HG02759 (cell line): Measurements from ENCODE around the gene TMA7.

Experiments
- ATAC-seq: cut with Tn5 transposase; IDR thresholded peaks from one replicate; pipeline ENCODE4 v1.9.1; 2021; ENCODE audit warnings: mild to moderate bottlenecking, moderate library complexity; ENCODE audit not compliant: unreplicated experiment

Gene TMA7

DNA sequence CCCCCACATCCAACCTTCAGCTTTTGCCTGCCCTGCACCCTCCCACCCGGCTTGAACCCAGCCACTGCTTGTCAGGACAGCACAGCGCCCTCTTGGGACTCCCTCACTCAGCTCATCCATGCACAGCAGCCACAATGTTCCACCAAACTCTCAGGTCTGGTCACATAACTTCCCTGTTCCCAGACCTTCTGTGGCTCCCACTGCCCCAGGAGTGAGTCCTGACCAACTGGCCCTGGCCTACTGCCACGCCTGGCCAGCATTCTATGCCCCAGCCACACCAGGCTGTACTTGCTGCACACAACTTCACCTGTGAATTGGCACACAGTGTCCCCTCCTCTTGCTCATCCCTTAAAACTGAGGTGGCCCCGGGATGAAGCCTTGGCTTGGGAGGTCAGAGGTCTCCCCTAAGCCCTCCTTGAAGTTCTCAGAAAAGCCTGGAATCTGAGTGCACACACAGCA, 31.2 kb upstream of the TMA7 start:
- no peak for ATAC-seq

DNA sequence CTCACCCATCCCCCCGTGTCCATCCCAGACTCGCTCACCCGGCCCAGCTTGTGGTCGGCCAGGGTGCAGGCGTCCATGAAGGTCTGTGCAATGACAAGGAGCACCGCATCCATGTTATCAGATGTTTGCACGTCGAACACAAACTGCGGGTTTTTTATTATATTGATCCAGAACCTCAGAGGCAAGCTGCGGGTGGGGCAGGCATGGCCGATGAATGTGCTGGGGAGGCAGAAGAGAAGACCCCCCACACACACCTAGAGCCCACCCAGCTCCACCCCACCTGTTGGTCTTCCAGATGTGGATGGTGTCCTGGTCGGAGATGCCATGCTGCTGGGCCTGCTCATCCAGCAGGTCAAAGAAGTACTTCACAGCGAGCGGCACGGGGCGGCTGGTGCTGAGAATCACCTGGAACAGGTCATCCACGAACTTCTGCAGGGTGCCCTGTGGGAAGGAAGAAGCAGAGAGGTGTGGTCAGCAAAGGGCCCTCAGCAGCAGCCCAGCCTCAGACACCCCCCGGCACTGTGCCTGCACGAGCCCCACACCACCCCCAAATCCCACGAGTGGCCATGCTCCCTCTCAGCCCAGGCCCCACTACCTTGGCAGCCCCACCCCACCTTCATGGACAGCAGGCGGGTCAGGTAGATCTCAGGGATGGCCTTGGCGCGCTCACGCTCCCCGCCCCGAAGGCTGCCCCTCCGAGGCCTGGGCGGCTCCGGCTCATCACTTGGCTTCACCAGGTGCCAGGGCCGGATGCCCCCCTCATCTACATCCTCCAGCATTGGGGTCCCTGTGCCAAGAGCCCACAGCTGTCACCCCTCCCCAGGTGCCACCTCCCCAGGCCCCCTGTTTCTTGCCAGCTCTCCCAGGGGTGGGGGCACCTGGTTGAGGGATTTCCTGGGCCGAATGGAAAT, 30.5 kb upstream of the TMA7 start:
- ATAC-seq: no peak

DNA sequence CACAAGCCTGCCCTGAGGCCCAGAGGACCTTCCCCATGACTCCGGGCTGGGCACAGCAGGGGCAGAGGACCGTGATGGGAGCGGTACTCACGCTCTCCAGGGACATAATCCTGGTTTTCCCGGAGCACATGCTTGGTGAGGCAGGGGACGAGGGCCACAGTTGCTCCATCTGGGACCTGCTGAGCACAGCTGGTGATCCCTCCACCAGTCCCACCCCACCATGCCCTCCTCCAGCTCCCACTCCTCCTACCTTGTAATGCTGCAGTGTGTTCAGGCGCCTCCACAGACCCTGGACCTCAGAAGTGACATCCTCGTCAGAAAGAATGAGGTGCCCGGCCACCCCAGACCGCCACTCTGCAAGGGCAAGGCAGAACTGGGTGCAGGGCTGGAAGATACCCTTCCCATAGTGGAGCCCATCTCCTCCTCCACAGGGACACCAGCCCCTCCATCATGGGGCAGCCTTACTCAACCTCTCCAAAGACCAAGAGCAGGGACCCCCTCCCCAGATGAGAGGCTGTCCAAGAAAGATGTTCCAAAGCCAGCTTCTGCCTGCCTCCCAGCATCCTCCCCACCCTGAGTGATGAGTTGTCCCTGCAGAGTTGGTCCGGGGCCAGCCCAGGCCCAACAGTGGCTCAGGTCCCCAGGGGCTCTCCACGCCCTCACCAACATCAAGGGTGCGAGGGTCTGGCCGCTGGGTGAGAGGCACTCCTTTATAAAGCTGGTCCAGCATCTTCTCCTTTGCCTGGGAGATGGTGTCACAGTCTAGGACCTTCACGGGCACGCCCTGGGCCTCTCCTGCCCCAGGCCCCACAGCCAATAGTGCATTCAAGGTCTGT, 29.6 kb upstream of the TMA7 start:
- no peak for ATAC-seq

DNA sequence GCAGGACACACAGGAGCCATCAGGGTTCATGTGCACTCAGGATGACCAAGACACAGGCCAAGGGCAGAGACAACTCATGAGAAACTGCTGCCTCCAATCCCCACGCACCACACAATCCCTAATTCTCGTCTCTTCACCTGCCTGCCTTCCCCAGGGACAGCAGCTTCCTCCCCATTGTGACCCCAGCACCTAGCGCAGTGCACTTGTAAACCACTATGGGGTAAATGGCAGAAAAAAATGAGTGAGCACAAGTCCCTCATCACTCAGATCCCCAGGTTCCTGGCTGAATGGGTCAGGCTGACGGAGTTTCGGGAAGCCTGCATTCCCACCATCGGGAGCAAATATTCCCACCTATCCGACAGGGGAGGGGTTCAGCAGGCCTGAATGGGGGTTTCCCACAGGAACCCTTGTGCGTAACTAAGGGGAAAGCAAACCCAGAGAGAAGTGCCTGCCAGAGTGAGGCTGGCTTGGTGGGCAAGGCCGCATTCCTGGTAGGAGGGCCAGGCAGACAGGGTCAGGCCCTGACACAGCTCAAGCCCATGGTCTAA, 28.9 kb upstream of the TMA7 start:
- ATAC-seq: no peak

DNA sequence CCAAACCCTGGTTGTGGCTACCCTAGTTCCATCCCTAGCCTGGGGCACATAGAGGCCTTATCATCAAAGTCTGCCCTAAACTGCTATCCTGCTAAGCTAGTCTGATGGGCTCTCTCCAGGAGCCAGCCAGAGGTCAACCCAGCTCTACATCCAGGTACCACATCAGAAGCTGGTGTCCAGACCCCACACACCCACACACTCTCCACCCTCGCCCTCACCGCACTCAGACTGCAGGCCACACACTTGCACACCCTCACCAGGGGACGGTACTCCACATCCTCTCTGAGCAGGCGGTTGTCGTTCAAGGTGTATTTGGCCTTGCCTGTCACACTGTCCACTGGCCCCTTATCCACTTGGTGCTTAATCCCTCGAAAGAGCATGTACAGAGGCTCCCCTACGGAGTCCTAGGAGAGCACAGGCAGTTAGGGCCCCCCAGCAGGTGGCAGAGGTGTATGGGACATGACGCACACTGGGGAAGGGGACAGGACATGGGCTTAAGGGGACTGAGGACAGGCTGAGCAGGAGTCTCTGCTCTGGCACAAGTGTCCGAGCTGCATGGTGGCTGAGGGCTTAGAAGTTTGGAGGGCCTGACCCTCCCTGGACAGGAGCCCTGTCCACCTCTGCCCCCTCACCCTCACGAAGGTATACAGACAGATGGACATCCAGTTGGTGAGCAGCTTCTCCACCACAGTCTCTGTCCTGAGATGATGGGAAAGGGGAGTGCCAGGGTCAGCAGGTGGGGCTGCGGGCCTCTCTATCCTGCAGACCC, 28.3 kb upstream of the TMA7 start:
- ATAC-seq: no peak

DNA sequence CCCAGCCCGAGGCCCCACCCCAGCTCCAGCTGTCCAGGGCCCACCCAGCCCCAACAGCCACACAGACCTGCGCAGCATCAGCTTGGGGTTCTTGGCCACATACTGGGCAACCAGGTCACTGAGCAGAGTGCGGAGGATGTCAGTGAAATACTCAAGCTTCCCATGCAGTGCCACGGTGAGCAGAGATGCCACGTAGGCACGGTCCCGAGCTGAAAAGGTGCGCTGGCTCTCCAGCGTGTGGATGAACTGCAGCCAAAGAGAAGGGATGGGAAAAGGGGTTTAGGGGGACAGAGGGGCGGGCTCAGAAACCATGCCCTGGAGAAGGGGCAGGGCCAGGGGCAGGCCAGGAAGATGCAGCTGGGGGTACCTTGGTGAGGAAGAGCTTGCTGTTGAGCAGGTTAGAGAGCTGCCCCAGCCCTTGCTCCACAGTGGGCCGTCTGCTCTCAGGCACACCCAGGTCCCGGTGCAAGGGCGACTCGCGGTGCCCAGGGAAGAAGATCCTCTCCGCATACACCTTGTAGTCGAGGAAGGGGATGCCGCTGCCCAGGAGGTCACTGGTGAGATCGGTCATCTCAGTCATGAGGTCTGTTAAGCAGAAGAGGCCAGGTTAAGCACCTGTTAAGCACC, 27.6 kb upstream of the TMA7 start:
- no peak for ATAC-seq

DNA sequence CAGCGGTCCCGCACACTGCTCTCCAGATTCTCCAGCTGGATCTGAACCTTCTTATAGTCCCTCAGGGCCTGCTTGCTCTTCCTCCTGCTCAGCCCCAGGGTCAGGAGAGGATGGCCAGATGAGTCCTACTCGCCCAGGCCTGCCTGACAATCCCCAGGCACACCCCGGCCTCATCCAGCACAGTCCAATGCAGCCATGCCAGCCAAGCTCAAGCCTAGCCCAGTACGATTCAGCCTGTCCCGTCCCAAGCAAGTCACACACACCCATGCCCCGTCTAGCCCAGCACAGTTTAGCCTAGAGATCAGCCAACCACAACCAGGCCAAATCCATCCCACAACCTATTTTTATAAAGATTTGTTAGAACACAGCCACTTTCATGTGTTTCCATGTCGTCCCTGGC, 27.0 kb upstream of the TMA7 start:
- no peak for ATAC-seq

DNA sequence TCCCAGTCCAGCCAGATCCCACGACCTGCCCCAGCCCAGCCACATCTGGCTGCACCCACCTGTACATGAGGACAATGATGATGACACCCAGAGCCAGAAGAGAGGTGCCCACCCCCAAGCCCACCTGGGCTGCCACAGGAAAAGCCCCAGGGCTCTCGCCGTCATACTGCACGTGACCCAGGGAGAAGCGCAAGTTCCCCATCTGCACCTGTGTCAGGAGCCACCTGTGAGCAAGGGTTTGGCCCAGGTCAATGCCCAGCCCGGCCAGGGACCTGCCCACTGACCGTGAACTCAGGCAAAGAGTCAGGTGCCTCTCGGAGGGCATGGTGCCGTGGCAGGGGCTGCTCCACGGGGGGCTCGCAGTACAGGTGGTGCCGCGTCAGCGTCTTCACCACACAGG, 26.4 kb upstream of the TMA7 start:
- ATAC-seq: no peak

DNA sequence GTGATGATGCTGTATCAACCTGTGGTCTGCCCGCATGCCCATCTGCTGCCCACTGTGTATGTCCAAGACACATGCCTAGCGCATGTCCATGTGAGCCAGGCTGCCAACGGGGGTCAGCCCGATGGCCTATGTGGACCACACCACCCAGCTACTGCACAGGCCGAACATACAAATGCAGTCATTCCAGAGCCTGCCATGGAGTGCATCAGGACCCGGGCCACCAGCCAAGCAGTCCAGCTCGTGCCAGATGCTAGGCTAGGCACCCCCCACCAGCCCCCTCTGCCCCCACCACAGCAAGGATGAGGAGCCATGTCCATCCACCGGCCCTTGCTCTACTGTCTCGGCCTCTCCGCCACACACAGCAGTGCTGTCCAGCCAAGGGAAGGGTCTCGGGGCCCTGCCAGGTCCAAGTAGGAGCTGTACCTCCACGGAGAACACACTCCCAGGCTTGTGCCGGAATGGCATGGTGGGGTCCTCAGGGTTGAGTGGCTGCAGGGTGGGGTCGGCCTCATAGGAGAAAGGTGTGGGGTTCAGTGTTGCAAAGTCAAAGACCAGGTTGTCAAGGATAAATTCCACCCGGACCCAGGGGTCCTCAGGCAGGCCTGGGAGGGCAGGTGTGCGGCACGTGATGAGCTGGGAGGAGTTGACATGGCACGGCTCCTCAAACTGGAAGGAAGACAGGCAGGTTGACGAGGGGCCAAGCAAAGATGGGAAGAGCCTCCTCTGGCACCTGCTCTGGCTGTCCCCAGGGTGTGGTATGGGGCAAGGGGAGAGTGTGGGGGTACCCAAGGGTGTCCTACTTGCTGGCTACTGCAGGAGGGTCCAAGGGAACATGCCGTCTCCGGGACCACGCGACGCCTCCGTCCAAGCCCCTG, 25.4 kb upstream of the TMA7 start:
- ATAC-seq: no peak

DNA sequence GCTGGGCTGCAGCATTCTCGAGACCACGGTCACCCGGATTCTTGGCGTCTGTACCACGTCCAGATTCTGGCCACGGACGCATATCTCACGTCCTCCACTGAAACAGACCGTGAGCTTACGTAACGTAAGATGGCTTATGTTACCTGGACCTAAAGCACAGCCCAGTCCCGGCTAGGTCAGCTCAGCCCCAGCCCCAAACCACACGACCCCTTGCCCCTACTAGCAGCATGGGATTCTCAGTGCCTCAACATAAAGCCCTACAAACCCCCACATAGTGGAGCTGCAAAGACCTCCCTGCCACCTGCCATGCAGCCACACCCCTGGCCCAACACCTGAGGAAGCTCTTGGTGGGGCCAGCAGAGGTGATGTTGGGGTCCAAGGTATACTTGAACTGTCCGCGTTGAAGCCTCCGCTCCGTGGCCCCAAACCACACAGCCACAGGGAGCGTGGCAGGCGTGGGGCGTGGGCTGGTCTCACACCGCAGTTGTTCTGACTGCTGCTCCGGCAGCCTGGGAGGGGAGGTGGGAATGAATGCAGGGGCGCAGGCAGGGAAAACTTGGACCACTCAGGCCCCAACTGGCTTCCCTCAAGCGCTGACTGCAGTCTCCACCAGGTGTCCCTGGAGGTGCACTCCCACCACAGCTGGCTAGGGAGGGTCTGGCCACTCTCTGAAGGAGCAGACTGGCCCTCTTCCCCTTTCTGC, 24.7 kb upstream of the TMA7 start:
- ATAC-seq: no peak

DNA sequence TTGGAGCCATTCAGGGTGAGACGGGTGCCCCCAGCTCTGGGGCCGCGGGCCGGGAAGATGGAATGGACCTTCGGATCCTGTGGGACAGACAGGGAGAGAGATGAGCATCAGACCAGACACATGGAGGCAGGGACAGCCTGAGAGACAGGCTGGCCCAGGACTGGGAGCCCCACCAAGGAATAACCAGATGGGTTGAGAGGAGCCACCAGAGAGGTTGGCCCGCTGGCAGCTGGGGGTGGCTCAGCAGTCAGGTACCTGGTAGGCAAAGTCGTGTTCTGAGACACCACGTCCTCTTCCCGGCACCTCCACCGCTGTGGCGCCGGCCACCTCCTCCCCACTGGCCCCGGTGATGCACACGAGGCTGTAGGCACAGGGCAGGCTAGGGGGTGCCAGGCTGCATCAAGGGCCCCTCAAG, 24.0 kb upstream of the TMA7 start:
- no peak for ATAC-seq

DNA sequence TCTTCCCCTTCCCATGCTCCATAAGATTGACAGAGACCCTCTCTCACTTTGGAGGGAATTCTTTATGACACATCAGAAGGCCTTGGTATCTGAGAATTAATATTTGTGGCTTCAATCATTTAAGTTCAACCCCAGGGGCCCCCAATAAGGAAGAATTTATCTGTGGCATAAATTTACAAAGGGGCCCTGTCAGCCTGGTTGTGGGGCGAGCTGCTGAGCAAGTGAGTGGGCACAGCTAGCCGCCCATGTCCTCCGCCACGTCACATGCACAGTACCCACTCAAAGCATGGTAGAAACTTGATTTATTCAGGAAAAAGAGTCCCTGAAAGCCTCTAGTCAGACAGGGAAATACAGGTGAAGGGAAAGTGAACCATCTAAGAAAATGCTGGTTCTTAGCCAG, 23.5 kb upstream of the TMA7 start:
- ATAC-seq: no peak

DNA sequence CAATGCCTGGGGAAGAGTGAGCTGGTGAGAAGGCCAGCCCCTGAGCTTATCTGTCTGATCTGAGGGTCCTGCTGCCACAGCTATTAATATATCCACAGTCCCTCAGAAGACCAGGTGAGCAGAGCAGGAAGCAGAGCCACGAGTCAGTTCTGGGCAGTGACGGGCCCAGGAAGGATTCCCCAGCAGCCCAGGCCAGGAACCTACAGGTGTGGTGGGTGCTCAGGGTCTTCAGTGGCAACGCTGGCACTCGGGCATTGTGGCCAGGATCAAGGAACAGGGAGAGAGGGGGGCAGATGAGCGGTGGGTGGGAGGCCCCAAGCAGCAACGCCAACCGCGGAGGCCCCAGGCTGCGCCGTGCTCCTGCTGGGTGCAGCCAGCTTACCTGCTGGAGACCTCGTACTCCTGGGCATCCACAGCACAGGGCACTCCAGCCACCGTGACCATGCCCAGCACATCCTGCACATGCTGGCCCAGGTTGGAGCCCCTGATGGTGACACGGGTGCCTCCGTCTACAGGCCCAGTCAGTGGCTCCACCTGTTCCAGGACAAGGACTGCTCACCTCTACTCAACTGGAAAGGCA, 22.4 kb upstream of the TMA7 start:
- ATAC-seq: no peak

DNA sequence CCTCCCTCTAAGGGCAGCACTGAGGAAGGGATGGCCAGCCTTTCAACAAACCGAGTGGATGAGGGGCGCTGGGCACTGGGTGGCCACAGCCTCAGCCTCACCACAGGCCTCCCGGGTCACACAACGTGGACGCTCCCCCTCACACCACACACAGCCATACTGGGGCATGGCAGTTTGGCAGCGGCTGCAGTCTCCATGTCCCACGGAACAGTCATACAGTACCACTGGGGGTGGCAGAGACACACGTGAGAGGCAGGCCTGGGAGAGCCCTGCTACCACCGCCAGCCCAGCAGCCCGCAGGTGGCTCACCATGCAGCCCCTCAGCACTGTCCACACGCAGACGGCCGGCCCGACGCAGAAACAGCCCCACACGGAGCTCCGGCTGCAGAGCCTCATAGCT, 21.9 kb upstream of the TMA7 start:
- ATAC-seq: no peak

DNA sequence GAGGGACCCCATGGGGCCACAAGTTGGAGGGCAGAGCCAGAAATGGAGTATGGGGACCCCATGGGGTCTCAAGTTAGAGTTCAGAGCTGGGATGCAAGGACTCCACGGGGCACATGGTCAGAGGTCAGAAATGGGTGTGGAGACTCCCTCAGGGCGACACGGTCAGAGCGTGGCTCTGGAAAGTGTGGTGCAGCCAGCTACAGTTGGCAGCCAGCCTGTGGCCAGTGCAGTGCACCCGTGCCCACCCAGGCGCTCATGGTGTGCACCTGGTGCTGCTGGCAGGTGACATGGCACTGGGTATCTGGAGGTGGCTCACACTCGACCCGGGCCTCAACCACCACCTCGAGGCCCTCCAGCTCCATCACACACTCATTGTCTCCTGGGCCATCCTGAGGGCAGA, 21.4 kb upstream of the TMA7 start:
- no peak for ATAC-seq

DNA sequence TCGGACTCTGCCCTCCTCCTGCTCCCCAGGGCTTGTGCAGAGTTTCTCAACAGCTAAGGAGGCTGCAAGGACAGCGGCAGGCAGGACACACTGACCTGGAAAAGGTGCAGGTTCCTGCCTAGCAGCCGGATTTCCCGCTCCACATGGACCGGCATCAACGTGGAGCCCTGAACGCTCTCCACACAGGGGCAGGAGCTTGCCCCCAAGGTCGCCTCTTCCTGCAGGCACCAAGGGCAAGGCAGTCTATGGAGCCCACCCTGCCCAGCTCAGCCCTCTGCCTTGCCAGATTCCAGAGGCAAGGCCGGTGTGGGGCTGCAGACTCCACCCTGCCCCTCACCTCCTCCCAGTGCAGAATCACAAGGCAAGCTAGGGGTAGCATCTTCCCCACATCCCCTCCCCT, 20.9 kb upstream of the TMA7 start:
- ATAC-seq: no peak

DNA sequence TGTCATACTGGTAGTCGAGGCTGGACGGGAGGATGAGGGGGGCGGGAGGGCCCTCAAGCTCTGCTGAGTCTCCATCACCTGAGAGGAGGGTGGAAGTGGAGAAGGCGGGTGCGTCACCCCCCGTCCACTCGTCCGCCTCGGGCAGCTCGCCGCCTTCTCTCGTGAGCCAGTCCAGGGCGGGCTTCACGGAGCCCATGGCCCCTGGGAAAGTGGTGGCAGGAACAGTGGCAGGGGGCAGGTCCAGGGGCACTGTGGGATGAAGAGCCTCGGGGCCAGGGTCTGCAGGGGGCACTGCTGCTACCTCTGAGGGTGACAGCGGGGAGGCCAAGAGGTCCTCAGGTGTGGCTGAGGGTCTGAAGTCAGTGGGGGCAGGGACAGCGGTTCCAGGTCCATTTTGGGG, 20.5 kb upstream of the TMA7 start:
- ATAC-seq: no peak

DNA sequence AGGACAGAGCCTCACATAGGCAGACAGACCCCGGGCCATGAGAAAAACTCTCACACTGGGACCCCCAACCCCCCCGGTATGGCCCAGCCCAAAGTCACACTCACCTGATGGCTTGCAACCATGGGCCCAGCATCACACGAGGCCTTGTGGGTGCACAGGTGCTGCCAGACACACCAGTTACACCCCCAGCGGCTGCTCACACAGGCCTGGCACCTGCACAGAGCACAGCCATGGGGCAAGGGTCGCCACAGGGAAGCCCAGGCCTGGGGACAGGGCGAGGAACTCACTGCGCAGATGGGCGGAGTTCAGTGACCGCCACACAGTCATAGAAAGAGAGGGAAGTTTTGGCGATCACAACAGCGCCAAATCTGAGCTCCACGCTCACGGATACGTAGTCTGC, 19.5 kb upstream of the TMA7 start:
- no peak for ATAC-seq

DNA sequence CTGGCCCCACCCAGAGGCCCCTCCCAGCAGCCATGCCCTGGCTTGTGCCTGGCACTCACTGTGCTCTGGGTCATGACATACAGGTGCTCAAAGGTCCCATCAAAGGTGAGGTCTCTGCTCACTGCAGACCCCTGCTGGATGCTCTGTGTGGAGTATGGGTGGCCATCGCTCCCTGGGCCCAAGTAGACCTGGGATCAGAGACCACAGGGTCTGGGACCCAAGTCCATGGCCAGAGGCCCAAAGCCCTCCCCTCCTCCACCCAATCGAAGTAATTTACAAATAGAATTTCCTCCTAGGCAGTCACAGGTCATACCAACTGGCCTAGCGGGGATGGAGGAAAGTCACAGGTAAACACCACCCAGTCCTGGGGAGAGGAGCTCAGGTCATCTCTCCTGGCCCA, 17.8 kb upstream of the TMA7 start:
- no peak for ATAC-seq
